Mesothelial cell of epicardium (in vitro differentiated cells): ENCODE data around the gene NAV2. TPM values are rescaled to one million over a fixed set of nuclear protein-coding genes. Genes with fewer than 3 reads are reported as not detected.

ENCODE experiments used
- DNase-seq, 2 experiments: peaks; one replicate each; pipeline ENCODE4 v3.0.0; 2021; ENCODE audit warnings: low spot score in 2 of 2; ENCODE audit not compliant: unreplicated experiment in 2 of 2
- H3K27ac Mint-ChIP-seq: 2 replicates; pipeline ENCODE4 v1.8.0; 2021; ENCODE audit warnings: mixed read lengths
- H3K27me3 Mint-ChIP-seq: 2 replicates; pipeline ENCODE4 v1.8.0; 2021; ENCODE audit warnings: low read depth, mixed read lengths
- H3K36me3 Mint-ChIP-seq: 2 replicates; pipeline ENCODE4 v1.8.0; 2021; ENCODE audit warnings: mixed read lengths
- H3K4me1 Mint-ChIP-seq: 2 replicates; pipeline ENCODE4 v1.8.0; 2021; ENCODE audit warnings: mixed read lengths
- H3K4me3 Mint-ChIP-seq: 2 replicates; pipeline ENCODE4 v1.8.0; 2021; ENCODE audit warnings: mild to moderate bottlenecking, moderate library complexity, mixed read lengths
- H3K9me3 Mint-ChIP-seq: 2 replicates; pipeline ENCODE4 v1.8.0; 2021; ENCODE audit warnings: mixed read lengths
- CTCF ChIP-seq: fragments of 200-600 bp; sonication (generic); IDR thresholded peaks from one replicate; pipeline ENCODE4 v1.5.0; 2021; ENCODE audit warnings: antibody characterized with exemption; ENCODE audit not compliant: unreplicated experiment
- total RNA-seq: library from RNA; stranded (reverse); gene quantifications from 3 replicates; pipeline ENCODE4 v1.2.1, GENCODE V29; 2021

NAV2 gene
- total RNA-seq, 1 donor from 2014 or later = 69.8 TPM

DNA sequence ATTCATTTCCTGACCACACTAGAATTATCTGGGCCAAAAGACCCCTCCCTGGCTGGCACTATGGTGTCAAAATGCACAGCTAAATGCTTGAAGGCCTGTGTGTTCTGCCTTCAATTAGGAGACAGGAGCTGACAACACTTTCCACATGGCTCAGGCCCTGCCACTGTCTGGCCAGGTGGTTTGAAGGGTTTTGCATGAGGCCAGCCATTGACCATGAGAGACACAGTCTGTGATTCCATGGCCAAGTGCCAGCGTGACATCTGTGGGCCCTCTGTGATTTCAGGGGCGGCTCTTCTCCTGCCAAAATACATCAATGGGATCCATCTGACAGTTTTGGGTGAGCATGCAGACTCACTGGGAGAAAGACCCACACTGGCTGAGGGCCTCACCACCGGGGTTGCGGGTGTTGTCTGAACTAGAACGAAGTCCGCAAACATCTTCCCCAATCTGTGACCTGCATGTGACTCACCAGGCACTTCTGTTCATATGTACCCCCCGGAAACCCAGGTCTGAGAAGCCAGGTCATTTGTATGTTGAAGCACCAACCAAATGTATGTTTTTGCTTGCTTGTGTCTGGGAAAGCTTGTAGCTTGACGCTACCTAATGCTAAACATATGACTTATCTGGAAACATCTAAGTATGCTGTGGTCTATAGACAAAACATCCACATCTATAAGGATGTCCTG lies 20.7 kb upstream of the NAV2 start:
- no peak overlapping the region for H3K4me3 Mint-ChIP-seq
- no peak for DNase-seq
- H3K36me3 Mint-ChIP-seq = no peaks in the 10 kb centered on the region
- no peaks in the 10 kb centered on the region for H3K27me3 Mint-ChIP-seq
- TF ChIP-seq CTCF = no peak
- H3K4me1 Mint-ChIP-seq = peaks cover 1% of the 10 kb centered on the region
- H3K27ac Mint-ChIP-seq = no peak overlapping the region
- H3K9me3 Mint-ChIP-seq = peaks cover 3% of the 10 kb centered on the region

DNA sequence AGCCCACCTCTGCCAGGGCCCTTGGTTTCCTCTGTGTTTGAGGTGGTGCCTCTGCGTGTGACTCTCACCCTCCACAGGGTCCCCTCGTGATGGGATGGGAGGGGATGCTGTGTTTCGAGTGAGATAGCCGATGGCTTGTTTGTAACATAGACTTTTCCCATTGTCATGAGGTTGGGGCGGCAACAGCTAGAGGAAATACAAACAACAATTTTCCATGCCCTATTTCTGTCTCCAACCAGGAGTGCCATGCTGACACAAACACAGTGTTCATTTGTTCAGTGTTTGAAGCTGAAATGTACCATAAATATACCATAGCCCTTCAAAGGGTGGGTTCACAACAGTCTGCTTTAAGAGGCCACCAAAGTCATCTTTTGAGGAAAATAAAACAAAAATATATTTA lies 19.5 kb upstream of the NAV2 start:
- Mint-ChIP-seq H3K4me1 (peaks cover 7% of the 10 kb centered on the region), H3K4me3 (no peak overlapping the region), H3K27ac (no peak overlapping the region), H3K9me3 (peaks cover 4% of the 10 kb centered on the region), H3K36me3 (no peaks in the 10 kb centered on the region), H3K27me3 (no peaks in the 10 kb centered on the region)
- DNase-seq = no peak
- TF ChIP-seq CTCF = no peak

DNA sequence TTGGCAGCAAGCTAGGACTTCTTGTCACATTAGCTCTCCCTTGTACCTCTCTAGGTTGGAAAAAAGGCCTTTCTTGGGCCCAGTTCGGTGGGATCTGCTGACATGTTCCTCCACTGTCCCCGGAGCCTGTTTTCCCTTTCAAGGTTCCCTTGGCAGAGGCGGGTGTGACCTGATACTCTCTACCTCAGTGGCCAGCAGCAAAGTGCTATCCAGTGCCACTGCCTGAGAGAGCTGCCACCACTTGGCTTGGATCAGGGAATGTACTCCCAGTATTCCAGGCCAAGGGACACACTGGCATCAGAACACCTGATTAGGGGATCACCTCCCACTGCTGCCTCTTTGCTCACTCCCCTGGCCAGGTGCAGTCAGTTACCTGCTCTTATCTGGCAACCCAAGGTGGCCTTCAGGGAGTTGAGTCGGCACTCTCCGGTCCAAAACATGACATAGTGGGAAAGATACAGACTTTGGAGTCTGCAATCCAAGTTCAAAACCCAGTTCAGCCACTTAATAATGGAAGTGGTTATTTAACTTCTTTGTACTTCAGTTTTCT lies 17.8 kb upstream of the NAV2 start:
- Mint-ChIP-seq H3K9me3 (peaks cover 4% of the 10 kb centered on the region), H3K27me3 (no peaks in the 10 kb centered on the region), H3K27ac (no peak overlapping the region), H3K4me1 (peaks cover 7% of the 10 kb centered on the region), H3K4me3 (no peak overlapping the region), H3K36me3 (no peaks in the 10 kb centered on the region)
- TF ChIP-seq CTCF = no peak
- DNase-seq = no peak

- Mint-ChIP-seq H3K36me3 (no peaks in the 10 kb centered on the region), H3K27ac (no peak overlapping the region), H3K4me3 (no peak overlapping the region), H3K27me3 (no peaks in the 10 kb centered on the region), H3K9me3 (peaks cover 4% of the 10 kb centered on the region), H3K4me1 (peaks cover 7% of the 10 kb centered on the region)
- no peak for TF ChIP-seq CTCF
- DNase-seq = no peak
These were observed 16.6 kb upstream of the NAV2 start for GRCh38 chr11:19696073-19696472.

GRCh38 chr11:19696904-19697303 lies 15.7 kb upstream of the NAV2 start:
- H3K9me3 Mint-ChIP-seq = peaks cover 4% of the 10 kb centered on the region
- H3K4me3 Mint-ChIP-seq = no peak overlapping the region
- DNase-seq = no peak
- peaks cover 9% of the 10 kb centered on the region for H3K4me1 Mint-ChIP-seq
- H3K36me3 Mint-ChIP-seq = no peaks in the 10 kb centered on the region
- no peak overlapping the region for H3K27ac Mint-ChIP-seq
- no peaks in the 10 kb centered on the region for H3K27me3 Mint-ChIP-seq
- TF ChIP-seq CTCF = no peak
